ENCODE measurements around the gene METTL16.

- TF ChIP-seq CTCF (conservative IDR thresholded peaks at IDR 0.05; ENCODE audit: low read length) (no peak), EZH2phosphoT487 (IDR thresholded peaks at IDR 0.05; ENCODE audit: borderline replicate concordance, low read depth, low read length) (no peak)
Observed at GRCh38 chr17:2457913-2458312, 53.8 kb downstream of the METTL16 start.
